HG02642 (cell line): Measurements from ENCODE around the gene DNMT3A.

ENCODE experiments used
- ATAC-seq: cut with Tn5 transposase; IDR thresholded peaks from one replicate; pipeline ENCODE4 v1.9.1; 2021; ENCODE audit warnings: mild to moderate bottlenecking; ENCODE audit not compliant: unreplicated experiment, poor library complexity

DNMT3A gene

GRCh38 chr2:25341753-25342371, at the start of gene DNMT3A:
Gene DNMT3A, minus strand, starts transcription at chr2:25341925. Its CDS starts 27,941 bp downstream, at chr2:25313984.
- peak; percentile 33 for ATAC-seq

GRCh38 chr2:25389161-25389560, 47.4 kb upstream of the DNMT3A start:
- ATAC-seq: no peak

- no peak for ATAC-seq
Measured at GRCh38 chr2:25388491-25388890, 46.8 kb upstream of the DNMT3A start.

- ATAC-seq: no peak
Measured at GRCh38 chr2:25387876-25388449, 46.2 kb upstream of the DNMT3A start.

GRCh38 chr2:25386971-25387875, 45.5 kb upstream of the DNMT3A start:
- ATAC-seq: no peak

GRCh38 chr2:25385910-25386309, 44.2 kb upstream of the DNMT3A start:
- ATAC-seq: no peak

- ATAC-seq: no peak
Measured at GRCh38 chr2:25383806-25384205, 42.1 kb upstream of the DNMT3A start.

GRCh38 chr2:25381502-25381901, 39.8 kb upstream of the DNMT3A start:
- no peak for ATAC-seq

- no peak for ATAC-seq
Measured at GRCh38 chr2:25380586-25381375, 39.1 kb upstream of the DNMT3A start.

- ATAC-seq: no peak
Measured at GRCh38 chr2:25380023-25380422, 38.3 kb upstream of the DNMT3A start.

- ATAC-seq: no peak
Measured at GRCh38 chr2:25379535-25379934, 37.8 kb upstream of the DNMT3A start.

- ATAC-seq: no peak
Measured at GRCh38 chr2:25378731-25379490, 37.2 kb upstream of the DNMT3A start.

- ATAC-seq: no peak
Measured at GRCh38 chr2:25377822-25378421, 36.2 kb upstream of the DNMT3A start.

GRCh38 chr2:25376750-25377621, 35.3 kb upstream of the DNMT3A start:
- peak; percentile 94 for ATAC-seq

- no peak for ATAC-seq
Measured at GRCh38 chr2:25375989-25376545, 34.3 kb upstream of the DNMT3A start.

GRCh38 chr2:25375371-25375988, 33.8 kb upstream of the DNMT3A start:
- no peak for ATAC-seq

GRCh38 chr2:25374827-25375226, 33.1 kb upstream of the DNMT3A start:
- ATAC-seq: no peak

- no peak for ATAC-seq
Measured at GRCh38 chr2:25374411-25374810, 32.7 kb upstream of the DNMT3A start.
